ACHN (cell line): Measurements from ENCODE around the gene TSPAN18.

Experiments
- DNase-seq: peaks from one replicate; pipeline ENCODE4 v3.0.0-alpha.2; 2015
- in situ Hi-C: cut with HindIII; loops from 2 replicates; pipeline ENCODE4 v1.10.0; 2017; ENCODE audit warnings: low sequenced_read_pairs, low pct_ligation_motif_present, low pct_unique_long_range_greater_than_20kb

The TSPAN18 gene

GRCh38 chr11:44962464-44962863 is 235.7 kb downstream of the TSPAN18 start:
- in situ Hi-C loops = no loop called here
- no peak for DNase-seq

DNA sequence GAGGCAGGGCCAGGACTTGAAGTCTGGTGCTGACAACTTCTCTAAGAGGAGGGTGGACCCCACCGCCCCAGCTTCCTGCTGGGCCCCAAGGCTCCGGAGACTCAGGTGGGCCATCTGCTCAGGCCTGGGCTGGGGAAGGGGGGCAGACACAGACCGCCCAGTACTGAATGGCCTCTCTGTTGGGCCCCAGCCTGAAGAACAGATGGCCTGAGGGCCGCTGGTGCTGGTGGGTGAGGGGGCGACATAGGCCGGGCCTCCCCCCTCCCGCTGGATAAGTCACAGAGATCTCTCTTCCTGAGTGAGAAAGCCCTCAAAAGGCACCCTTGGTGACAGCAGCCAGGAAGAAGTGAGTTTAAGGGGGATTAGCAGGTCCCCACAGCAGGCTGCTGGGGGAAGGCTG is 236.4 kb downstream of the TSPAN18 start:
- DNase-seq = no peak

GRCh38 chr11:44963948-44964347 is 237.2 kb downstream of the TSPAN18 start:
- in situ Hi-C loops = no loop called here
- no peak for DNase-seq

More for the DNA sequence above, 236.4 kb downstream of the TSPAN18 start:
- in situ Hi-C loops = no loop called here

DNA sequence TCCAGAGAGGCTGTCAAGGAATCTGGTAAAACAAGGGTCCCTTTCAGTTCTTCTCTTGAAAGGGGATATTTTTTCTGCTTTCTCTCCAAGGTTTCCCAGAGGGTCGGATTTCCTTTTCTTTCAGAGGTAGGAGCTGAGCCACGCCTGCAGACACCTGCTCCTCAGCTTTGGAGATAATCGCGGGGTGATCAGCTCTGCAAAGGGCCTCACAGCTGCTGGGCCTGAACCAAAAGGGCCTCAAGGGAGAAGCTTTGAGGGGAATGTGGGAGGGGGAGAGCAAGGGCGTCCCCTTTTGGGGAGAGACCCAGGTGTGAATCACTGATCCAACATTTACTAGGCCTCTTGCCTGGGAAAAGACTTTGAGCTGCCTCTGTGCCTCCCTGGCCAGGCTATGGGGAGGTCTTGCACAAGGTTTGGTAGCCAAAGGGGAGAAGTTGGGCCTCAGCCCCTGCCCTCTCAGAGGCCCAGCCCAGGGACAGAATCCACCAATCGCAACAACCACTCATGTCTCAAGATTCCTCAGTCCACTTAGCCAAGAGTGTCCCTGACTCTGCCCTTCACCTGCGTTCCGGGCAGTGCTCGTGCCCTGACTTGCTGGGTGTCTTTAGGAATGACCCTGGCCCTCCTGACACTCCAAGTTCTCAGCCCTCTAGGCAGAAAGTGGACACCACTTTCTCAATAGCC is 237.9 kb downstream of the TSPAN18 start:
- no peak for DNase-seq
- in situ Hi-C loops = no loop called here

GRCh38 chr11:44966694-44967093 is 239.9 kb downstream of the TSPAN18 start:
- in situ Hi-C loops = no loop called here
- no peak for DNase-seq

DNA sequence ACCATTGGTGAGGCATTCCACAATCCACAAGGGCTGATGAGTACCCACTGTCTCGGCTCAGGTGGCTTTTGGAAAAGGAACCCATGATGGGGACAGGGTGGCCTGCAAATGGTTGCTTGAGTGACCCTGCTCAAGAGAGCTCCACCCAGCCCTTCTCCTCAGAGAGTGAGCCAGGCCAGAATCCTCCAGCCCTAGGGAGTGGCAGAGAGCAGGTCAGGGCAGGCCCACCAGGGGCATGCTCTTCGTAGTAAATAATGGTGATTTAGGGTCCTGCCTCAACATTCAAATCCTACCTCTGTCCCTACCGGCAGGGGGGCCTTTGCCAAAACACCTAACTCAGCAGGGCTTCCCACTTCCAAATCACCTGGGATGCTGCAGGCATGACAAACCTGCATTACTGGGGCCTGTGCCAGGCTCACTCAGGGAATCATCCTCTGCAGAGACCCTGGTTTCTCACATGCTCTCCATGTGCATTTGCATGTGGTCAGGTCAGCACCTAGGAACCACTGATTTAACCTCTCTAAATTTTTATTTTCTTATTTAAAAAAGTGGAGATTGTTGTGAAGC is 241.3 kb downstream of the TSPAN18 start:
- in situ Hi-C loops = no loop called here
- no peak for DNase-seq

GRCh38 chr11:44968510-44968909 is 241.7 kb downstream of the TSPAN18 start:
- in situ Hi-C loops = no loop called here
- no peak for DNase-seq

GRCh38 chr11:44969651-44970252 is 243.0 kb downstream of the TSPAN18 start:
- in situ Hi-C loops = no loop called here
- no peak for DNase-seq

DNA sequence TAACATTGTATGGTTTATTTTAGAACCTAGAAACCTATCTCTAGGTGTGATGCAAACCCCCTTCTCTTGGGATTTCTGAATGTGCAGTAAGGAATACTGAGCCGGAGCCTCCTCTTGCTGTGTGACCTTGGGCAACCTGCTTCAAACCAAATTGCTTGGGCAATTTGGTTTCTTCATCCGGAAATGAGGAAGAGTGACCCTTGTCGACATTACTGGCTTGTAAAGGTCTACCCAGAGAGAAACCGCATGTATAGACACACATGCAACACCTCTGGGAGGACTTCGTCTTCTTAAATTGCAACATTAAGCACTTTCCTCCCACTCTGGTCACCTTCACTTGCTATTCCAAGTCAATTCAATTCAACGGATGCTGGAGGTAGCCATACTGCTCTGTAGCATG is 243.5 kb downstream of the TSPAN18 start:
- DNase-seq = no peak
- in situ Hi-C loops = no loop called here

- no peak for DNase-seq
- in situ Hi-C loops = no loop called here
These were observed 244.4 kb downstream of the TSPAN18 start for GRCh38 chr11:44971185-44971584.

- in situ Hi-C loops = no loop called here
- no peak for DNase-seq
These were observed 246.1 kb downstream of the TSPAN18 start for GRCh38 chr11:44972746-44973435.

DNA sequence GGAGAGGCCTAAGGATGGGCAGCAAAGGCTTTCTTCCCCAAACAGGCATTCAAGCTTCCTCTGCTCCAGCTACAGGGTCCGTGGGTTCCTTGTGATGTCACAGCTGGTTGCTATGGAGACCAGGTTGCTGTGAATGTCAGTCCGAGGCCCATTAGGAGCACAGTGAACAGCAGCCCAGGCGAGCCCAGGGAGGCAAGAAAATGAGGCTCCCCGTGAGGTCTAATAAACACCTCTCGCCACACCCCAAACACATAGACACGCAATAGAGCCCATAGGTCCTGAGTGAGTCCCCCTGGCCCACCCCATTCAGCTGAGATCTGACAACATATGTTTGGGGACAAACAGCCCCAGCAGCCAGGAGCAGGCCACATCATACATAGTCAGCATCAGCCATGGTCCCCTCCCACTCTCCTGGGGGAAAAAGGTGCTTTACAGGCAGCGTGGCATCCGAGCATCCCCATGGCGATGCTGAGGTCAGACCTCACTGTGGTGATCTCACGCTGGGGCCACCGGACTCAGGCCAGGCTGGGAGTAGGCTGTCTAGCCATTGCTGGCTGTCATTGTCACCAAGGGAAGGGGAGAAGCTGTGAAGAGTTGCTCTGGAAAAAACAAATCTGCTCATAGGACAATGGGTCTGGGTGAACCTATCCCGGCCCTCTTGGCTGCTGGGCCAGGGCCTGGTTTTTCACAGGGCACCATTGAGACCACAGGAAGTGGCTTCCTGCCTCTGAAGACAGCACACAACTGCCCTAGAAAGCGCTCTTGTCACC is 247.1 kb downstream of the TSPAN18 start:
- in situ Hi-C loops = no loop called here
- DNase-seq = no peak

- in situ Hi-C loops = no loop called here
- DNase-seq = no peak
These were observed 247.7 kb downstream of the TSPAN18 start for GRCh38 chr11:44974402-44975000.

- no peak for DNase-seq
- in situ Hi-C loops = no loop called here
These were observed 249.8 kb downstream of the TSPAN18 start for GRCh38 chr11:44976576-44976975.

GRCh38 chr11:44977493-44977984 is 250.8 kb downstream of the TSPAN18 start:
- in situ Hi-C loops = no loop called here
- no peak for DNase-seq

GRCh38 chr11:44978274-44978960 is 251.7 kb downstream of the TSPAN18 start:
- in situ Hi-C loops = no loop called here
- no peak for DNase-seq

DNA sequence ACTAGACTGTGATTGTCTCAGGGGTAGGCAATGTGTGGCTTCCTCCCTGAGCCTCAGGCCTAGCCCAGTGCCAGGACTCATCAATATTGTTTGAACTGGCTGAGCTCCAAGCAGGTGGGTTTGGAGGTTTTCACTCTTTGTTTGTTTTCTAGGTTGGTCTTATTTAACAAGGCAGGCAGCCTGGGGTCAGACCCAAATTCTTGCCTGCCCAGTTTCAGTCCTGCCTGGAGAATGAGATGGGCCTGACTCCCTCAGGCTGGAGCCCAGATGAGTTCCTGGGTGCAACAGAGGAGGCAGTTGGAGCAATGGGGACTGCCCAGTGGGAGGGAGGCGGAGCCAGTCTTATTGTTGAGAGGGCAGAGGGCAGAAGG is 252.2 kb downstream of the TSPAN18 start:
- DNase-seq = no peak
- in situ Hi-C loops = no loop called here
